GM13976 (cell line): ENCODE data around the gene FAM120A.
"Not testable (repeated sequence)": the region's sequence is repeated elsewhere in the genome, so short reads cannot be mapped to it uniquely, and the experiment has no call there.

Experiments used
- DNase-seq: peaks from one replicate; pipeline ENCODE4 v3.0.0; 2012; ENCODE audit warnings: low spot score
- in situ Hi-C: fragments of 300-500 bp; cut with MboI; formaldehyde crosslinking; loops from one replicate; pipeline ENCODE4 v1.12.0; 2022; ENCODE audit warnings: low sequenced_read_pairs, mixed read lengths, inconsistent platforms; ENCODE audit not compliant: unreplicated experiment
- TF ChIP-seq, protein P1 (sequence below): IDR thresholded peaks from 2 replicates; pipeline ENCODE4 v1.5.1; 2012; ENCODE audit warnings: borderline replicate concordance, mild to moderate bottlenecking; ENCODE audit not compliant: insufficient read depth; ENCODE audit errors: extremely low read depth, missing control alignments, control extremely low read depth

Gene FAM120A

DNA sequence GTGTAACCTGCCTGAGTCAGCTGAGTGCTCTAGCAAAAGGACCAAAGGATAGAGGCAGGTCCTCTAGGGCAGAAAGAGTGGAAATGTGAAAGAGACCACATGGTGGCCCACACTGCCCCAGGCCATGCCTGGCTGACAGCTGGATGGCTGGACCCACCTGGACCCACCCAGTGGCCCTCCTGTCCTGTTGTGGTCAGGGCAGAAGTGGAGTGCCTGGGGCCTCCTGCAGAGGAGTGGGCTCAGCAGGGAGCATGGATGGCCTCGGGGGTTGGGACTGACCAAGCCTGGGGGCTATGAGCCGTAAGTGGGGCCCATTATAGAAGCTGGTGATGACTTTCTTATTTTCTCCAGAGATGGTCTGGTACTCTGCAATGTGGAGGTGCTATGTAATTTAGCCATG is 57.6 kb downstream of the FAM120A start:
- in situ Hi-C loops, result no loop called here
- DNase-seq, result no peak
- TF ChIP-seq, protein P1, sequence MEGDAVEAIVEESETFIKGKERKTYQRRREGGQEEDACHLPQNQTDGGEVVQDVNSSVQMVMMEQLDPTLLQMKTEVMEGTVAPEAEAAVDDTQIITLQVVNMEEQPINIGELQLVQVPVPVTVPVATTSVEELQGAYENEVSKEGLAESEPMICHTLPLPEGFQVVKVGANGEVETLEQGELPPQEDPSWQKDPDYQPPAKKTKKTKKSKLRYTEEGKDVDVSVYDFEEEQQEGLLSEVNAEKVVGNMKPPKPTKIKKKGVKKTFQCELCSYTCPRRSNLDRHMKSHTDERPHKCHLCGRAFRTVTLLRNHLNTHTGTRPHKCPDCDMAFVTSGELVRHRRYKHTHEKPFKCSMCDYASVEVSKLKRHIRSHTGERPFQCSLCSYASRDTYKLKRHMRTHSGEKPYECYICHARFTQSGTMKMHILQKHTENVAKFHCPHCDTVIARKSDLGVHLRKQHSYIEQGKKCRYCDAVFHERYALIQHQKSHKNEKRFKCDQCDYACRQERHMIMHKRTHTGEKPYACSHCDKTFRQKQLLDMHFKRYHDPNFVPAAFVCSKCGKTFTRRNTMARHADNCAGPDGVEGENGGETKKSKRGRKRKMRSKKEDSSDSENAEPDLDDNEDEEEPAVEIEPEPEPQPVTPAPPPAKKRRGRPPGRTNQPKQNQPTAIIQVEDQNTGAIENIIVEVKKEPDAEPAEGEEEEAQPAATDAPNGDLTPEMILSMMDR, result no peak

DNA sequence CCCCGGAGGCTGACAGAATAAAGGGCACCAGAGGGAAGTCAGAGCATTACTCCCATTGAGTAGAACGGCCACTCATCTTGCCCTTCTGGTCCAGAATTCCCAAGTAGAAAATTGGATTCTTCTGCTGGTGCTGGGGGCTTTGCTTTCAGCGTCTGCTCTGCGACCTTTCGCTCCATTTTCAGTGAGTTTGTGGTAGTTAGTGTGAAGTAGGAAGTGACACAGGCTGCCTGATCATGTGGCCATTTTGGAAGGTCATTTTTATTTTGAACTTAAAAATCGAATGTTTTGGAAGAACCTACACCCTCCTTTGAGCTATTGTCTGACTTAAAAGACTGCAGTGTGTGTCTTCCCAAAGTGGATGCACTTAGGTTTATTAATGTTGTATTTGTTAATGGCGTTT is 58.6 kb downstream of the FAM120A start:
- in situ Hi-C loops, result no loop called here
- DNase-seq, result no peak
- TF ChIP-seq, protein P1, result no peak

DNA sequence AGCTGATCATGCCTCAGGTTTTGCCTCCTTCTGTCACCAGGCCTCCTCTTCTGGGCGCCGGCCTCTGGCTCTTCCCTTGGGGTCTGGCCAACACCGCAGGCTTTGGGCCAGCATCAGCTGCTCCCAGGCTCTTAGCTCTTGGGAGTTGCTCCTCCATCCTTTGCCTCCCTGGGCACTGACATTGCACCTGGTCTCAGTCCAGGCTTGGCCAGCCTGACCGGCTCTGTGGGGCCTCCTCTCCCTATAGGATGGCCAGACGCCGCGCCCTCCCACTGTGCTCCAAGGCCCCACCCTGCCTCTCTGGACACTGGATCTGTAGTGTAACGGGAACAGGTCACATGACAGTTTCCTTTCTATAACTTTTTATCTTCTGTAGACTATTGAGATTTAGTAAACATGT is 59.7 kb downstream of the FAM120A start:
- DNase-seq, in situ Hi-C loops: not testable (repeated sequence)

DNA sequence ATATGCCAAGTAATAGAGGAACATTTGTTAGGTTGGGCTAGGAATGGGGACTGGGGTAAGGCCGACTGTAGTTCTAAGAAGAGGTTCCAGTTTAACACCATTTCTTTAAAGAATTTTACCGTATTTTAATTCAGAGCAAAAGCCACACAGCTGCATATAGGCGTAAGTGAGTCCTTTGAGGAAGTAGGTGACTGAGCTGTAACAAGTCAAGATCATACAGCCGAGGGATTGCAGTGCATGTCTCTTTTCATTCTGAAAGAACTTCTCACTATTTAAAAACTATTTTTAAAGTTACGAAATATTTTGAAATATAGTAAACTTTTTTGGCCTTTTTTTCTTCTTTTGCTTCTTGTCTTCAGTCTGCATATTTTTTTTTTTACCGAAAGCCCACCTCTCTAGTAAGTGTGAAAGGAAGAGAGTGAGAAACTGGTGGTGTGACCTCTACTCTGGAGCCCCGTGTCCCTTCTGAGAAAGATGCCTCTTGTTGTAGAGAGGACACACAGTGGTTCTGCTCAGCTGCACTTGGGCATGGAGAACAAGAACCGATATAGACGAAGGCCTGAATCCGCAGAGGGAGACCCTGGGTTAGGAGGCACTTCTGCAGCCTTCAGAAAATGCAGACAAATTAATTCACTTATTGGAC is 60.8 kb downstream of the FAM120A start:
- in situ Hi-C loops, DNase-seq: not testable (repeated sequence)

DNA sequence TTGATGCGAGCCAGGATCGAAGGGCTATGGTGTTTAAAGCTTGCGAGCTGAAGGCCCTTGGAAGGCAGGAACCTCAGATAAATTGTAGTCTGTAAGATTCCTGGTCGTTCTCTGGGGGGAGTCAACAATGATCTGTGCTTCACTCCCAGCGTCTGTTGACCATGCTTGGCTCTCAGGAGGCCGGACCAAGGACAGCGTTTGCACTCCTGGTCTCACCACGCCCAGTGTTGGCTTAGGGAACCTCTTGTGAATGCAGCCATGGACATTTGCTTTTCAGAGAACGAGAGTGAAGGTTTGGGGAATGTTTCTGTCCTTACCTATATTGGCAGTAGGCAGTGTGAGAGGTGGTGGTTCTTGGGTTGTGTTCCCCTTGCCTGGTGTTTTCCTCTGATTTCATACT is 62.1 kb downstream of the FAM120A start:
- TF ChIP-seq, protein P1, result no peak
- no peak for DNase-seq
- in situ Hi-C loops, result no loop called here

DNA sequence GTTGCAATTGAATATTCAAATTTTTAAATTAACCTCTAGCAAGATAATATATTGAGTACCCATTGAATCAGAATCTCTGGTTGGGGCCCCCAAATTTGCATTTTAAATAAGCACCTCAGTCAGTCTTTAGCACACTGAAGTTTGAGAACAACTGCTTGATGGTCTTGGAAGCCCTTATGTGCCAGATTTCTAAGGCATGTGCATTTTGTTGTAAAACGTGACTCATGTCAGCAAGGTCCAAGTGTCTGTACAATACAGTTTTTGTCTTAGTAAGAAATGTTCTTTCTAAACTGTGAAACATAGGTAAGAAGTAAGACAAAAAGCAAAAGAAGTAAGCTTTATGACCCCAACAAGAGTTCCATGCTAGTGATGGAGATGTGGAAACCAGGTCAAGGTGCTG is 65.8 kb downstream of the FAM120A start:
- TF ChIP-seq, protein P1, result no peak
- DNase-seq, result no peak
- in situ Hi-C loops, result no loop called here

DNA sequence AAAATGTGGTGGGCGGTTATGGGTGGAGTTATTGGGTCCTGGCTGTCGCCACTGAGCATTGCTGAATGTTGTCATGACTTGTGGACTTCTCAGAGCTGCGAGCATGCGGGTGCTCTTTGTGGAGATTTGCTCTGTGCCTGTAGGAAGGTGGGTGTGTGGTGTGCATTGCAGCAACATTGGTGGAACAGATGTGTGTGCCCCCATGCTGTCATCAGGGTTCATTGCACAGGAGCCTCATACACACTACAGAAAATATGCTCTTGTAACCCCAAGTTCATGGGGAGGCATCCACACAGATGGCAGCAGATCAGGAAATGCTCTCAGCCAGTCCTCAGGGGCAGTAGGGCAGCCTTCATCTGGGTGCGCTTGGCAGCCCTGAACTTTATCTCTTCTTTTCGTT is 69.0 kb downstream of the FAM120A start:
- in situ Hi-C loops, result no loop called here
- TF ChIP-seq, protein P1, result no peak
- no peak for DNase-seq

DNA sequence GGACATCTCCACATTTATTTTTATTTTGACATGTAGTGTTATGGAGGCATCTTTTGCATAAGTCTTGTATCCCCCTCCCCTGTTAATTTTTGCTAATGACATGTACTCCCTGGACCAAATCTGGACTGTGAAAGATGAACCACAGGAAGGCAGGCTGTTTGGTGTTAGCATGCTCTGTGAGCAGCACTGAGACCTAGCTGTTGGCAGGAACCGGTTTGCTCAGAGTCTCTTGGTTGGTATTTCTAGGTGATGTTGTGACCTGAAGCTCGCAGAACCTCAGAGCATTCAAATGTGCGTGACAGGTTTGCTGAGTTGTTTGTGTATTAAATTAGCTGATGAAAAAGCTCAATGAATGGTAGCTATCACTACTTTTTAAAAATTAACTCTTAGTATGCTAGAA is 71.3 kb downstream of the FAM120A start:
- TF ChIP-seq, protein P1, result no peak
- in situ Hi-C loops, result no loop called here
- no peak for DNase-seq
